SK-N-MC (cell line): Measurements from ENCODE around the gene BICDL2.

ENCODE experiments used
- EZH2 ChIP-seq: fragments of 200-600 bp; sonication (generic); IDR thresholded peaks from one replicate; pipeline ENCODE4 v1.6.1; 2017; ENCODE audit warnings: antibody characterized with exemption
- FOXP2 ChIP-seq: optimal IDR thresholded peaks from 2 replicates; pipeline ENCODE3; 2011; ENCODE audit warnings: mild to moderate bottlenecking, moderate library complexity; ENCODE audit not compliant: insufficient read depth; ENCODE audit errors: extremely low read length, control extremely low read depth

GRCh38 chr16:3013491-3013951, 23.2 kb downstream of the BICDL2 start:
- TF ChIP-seq EZH2 (no peak), FOXP2 (no peak)
